KMS-11 (cell line): Measurements from ENCODE around the gene NCAM1.
"Not testable (repeated sequence)": the region's sequence is repeated elsewhere in the genome, so short reads cannot be mapped to it uniquely, and the experiment has no call there.

ENCODE experiments used
- H2AFZ ChIP-seq: fragments of 200-600 bp; sonication (generic); 2 replicates; pipeline ENCODE4 v1.6.1; 2016; ENCODE audit warnings: antibody characterized with exemption, mixed run types, low read depth
- H3K27ac ChIP-seq: fragments of 200-600 bp; sonication (generic); 2 replicates; pipeline ENCODE4 v1.6.1; 2016; ENCODE audit warnings: mild to moderate bottlenecking, mixed run types
- H3K27me3 ChIP-seq: fragments of 200-600 bp; sonication (generic); 2 replicates; pipeline ENCODE4 v1.6.1; 2017; ENCODE audit warnings: mild to moderate bottlenecking, low read depth, mixed run types, moderate library complexity; ENCODE audit not compliant: insufficient read depth
- H3K36me3 ChIP-seq: fragments of 200-600 bp; sonication (generic); 2 replicates; pipeline ENCODE4 v1.6.1; 2017; ENCODE audit warnings: mild to moderate bottlenecking, mixed run types; ENCODE audit not compliant: insufficient read depth
- H3K4me1 ChIP-seq: fragments of 200-600 bp; sonication (generic); 2 replicates; pipeline ENCODE4 v1.6.1; 2016; ENCODE audit warnings: mild to moderate bottlenecking, low read depth, mixed run types; ENCODE audit not compliant: poor library complexity, severe bottlenecking
- H3K4me2 ChIP-seq: fragments of 200-600 bp; sonication (generic); 2 replicates; pipeline ENCODE4 v1.7.0; 2016; ENCODE audit warnings: mild to moderate bottlenecking, mixed run types
- H3K4me3 ChIP-seq: fragments of 200-600 bp; sonication (generic); IDR thresholded peaks from 2 replicates; pipeline ENCODE4 v1.6.1; 2017; ENCODE audit warnings: low read depth, low read length, mixed read lengths; ENCODE audit not compliant: insufficient read depth
- H3K79me2 ChIP-seq: fragments of 200-600 bp; sonication (generic); 2 replicates; pipeline ENCODE4 v1.6.1; 2016; ENCODE audit warnings: low read depth, mixed run types; ENCODE audit not compliant: insufficient read depth
- H3K9ac ChIP-seq: fragments of 200-600 bp; sonication (generic); 2 replicates; pipeline ENCODE4 v1.6.1; 2016; ENCODE audit warnings: mild to moderate bottlenecking, mixed run types
- H4K20me1 ChIP-seq: fragments of 200-600 bp; sonication (generic); 2 replicates; pipeline ENCODE4 v1.6.1; 2016; ENCODE audit warnings: mild to moderate bottlenecking, mixed run types; ENCODE audit not compliant: insufficient read depth
- TF ChIP-seq, protein P1 (sequence below): fragments of 200-600 bp; sonication (generic); conservative IDR thresholded peaks from 2 replicates; pipeline ENCODE4 v1.6.1; 2017; ENCODE audit warnings: low read depth, mild to moderate bottlenecking, antibody characterized with exemption, low read length, moderate library complexity, mixed read lengths

The NCAM1 gene

DNA sequence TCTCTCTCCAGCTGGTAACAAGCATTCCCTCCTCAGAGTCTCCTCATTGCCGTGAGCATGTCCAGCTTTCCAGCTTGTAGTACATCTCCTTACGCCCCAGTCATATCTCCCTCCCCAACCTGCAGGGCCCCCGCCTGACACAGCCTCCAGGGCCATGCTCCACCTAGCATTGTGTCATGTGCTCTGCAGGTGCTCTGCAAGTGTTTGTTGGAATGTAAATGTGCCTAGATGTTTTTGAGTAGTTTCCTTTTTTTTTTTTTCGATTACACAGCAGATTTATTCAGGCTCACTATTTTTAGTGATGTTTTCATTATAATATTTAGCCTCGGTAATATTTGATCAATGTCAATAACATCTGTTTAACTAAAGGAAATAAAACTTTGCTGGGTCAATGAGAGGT, 82.5 kb downstream of the NCAM1 start:
- no peak overlapping the region for H3K27ac ChIP-seq
- TF ChIP-seq, protein P1, sequence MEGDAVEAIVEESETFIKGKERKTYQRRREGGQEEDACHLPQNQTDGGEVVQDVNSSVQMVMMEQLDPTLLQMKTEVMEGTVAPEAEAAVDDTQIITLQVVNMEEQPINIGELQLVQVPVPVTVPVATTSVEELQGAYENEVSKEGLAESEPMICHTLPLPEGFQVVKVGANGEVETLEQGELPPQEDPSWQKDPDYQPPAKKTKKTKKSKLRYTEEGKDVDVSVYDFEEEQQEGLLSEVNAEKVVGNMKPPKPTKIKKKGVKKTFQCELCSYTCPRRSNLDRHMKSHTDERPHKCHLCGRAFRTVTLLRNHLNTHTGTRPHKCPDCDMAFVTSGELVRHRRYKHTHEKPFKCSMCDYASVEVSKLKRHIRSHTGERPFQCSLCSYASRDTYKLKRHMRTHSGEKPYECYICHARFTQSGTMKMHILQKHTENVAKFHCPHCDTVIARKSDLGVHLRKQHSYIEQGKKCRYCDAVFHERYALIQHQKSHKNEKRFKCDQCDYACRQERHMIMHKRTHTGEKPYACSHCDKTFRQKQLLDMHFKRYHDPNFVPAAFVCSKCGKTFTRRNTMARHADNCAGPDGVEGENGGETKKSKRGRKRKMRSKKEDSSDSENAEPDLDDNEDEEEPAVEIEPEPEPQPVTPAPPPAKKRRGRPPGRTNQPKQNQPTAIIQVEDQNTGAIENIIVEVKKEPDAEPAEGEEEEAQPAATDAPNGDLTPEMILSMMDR = no peak
- no peaks in the 10 kb centered on the region for H3K79me2 ChIP-seq
- H4K20me1 ChIP-seq = no peaks in the 10 kb centered on the region
- H3K9ac ChIP-seq = no peak overlapping the region
- no peak overlapping the region for H2AFZ ChIP-seq
- no peaks in the 10 kb centered on the region for H3K27me3 ChIP-seq
- no peaks in the 10 kb centered on the region for H3K36me3 ChIP-seq
- no peak overlapping the region for H3K4me2 ChIP-seq
- H3K4me1 ChIP-seq = no peaks in the 10 kb centered on the region
- no peak overlapping the region for H3K4me3 ChIP-seq

DNA sequence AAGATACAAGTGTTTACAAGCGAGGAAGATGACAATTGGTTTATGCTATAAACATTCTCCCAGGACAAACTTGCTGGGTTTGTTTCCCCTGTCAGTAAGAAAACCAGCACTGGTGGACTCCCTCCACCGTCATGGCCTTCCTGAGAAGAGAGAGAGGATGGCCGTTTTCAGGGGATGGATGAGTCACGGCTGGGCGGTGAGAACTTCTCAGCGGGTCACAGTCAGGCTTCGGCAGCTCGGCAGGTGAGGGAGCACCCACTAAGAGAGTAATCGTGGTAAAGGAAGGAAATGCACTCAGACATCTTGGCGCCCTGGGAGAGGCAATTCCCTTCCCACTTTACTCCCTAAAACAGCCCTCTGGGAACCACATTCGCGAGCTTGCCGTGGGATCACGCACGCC, 83.9 kb downstream of the NCAM1 start:
- TF ChIP-seq, protein P1 = no peak
- H3K4me2 ChIP-seq = no peak overlapping the region
- no peaks in the 10 kb centered on the region for H3K4me1 ChIP-seq
- H3K27ac ChIP-seq = no peak overlapping the region
- no peaks in the 10 kb centered on the region for H3K79me2 ChIP-seq
- no peak overlapping the region for H3K9ac ChIP-seq
- no peak overlapping the region for H2AFZ ChIP-seq
- H3K36me3 ChIP-seq = no peaks in the 10 kb centered on the region
- no peaks in the 10 kb centered on the region for H3K27me3 ChIP-seq
- H4K20me1 ChIP-seq = no peaks in the 10 kb centered on the region
- H3K4me3 ChIP-seq = no peak overlapping the region

DNA sequence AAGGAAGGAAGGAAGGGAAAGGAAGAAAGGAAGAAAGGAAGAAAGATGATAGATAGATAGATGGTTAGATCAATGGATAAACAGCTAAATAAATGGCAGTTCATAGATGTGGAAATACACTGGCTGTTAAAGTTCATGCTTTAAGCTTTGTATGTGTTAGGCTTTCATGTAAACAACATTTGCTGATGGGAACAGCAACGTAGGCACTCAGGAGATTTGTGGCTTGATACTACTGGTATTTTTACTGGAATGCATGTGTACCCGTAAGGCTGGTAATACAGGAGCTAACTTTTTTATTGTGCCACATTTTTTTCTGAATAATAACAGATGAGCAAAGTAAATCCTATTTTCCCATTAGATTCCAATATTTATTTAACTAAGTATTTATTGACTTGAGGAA, 85.6 kb downstream of the NCAM1 start:
- Histone ChIP-seq H3K27ac (no peak overlapping the region), H3K27me3 (no peaks in the 10 kb centered on the region), H3K9ac (no peak overlapping the region), H4K20me1 (no peaks in the 10 kb centered on the region), H3K4me3 (no peak overlapping the region), H3K79me2 (no peaks in the 10 kb centered on the region), H3K4me2 (no peak overlapping the region), H3K4me1 (no peaks in the 10 kb centered on the region), H2AFZ (no peak overlapping the region), H3K36me3 (no peaks in the 10 kb centered on the region)
- TF ChIP-seq, protein P1 = no peak

DNA sequence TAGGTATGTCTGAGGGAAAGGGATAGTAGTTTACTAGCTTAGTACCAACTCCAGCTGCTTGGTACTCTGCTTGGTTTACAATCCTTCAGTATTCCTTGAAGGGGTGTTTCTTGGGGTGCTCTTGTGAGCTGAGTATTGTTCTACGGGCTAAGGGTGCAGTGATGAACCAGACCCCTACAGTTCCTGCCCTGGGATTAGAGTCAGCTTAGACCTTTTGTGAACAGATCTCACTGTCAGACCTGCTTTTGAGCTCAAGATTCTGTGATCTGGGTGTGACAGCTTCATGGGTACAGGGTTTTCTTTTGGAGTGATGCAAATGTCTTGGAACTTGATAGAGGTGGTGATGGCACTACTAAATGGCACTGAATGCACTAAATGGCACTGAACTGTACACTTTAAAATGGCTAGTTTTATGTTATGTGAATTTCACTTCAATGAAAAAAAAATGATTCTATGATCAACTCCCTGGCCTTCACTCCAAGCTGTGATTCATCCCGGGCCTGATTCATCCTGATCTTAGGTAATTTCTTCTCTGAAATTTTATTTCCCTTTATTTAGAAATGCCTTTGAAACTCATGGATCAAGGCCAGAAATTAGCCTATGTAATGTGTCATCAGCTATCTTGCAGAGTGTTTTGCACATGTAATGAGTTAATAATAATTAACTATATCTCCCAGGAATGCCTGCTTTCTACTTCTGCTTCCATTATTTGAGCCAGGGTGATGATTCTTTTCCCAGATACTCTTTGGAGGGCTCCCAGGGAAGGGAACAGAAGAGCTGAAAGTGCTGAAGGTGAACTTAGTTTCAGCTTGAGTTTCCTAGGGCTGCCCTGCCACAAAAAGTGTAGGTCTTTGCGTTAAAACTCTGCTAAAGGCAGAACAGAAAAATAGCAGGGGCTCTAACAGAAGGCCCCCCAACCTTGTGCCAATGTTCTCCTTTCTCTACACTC, 87.9 kb downstream of the NCAM1 start:
- H3K4me3 ChIP-seq = no peak overlapping the region
- no peaks in the 10 kb centered on the region for H3K79me2 ChIP-seq
- no peaks in the 10 kb centered on the region for H3K27me3 ChIP-seq
- H3K9ac ChIP-seq = no peak overlapping the region
- H3K27ac ChIP-seq = no peak overlapping the region
- H3K36me3 ChIP-seq = no peaks in the 10 kb centered on the region
- TF ChIP-seq, protein P1 = no peak
- H2AFZ ChIP-seq = no peak overlapping the region
- H3K4me2 ChIP-seq = no peak overlapping the region
- no peaks in the 10 kb centered on the region for H4K20me1 ChIP-seq
- no peaks in the 10 kb centered on the region for H3K4me1 ChIP-seq

DNA sequence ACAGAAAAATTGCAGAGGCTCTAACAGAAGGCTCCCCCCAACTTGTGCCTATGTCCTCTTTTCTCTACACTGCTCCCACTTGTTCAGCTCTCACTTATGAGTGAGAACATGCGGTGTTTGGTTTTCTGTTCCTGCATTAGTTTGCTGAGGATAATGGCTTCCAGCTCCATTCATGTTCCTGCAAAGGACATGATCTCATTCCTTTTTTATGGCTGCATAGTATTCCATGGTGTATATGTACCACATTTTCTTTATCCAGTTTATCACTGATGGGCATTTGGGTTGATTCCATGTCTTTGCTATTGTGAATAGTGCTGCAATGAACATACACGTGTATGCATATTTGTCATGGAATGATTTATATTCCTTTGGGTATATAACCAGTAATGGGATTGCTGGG, 91.8 kb downstream of the NCAM1 start:
- H3K9ac ChIP-seq, H3K79me2 ChIP-seq, H3K27me3 ChIP-seq, H3K36me3 ChIP-seq, H3K4me1 ChIP-seq, H2AFZ ChIP-seq, H3K4me3 ChIP-seq, H3K27ac ChIP-seq, H4K20me1 ChIP-seq, H3K4me2 ChIP-seq: not testable (repeated sequence)
